Chondrocyte (in vitro differentiated cells): ENCODE results near the gene RUNX2. TPM values are rescaled to one million over a fixed set of nuclear protein-coding genes. Genes with fewer than 3 reads are reported as not detected.
"Not testable (repeated sequence)": the region's sequence is repeated elsewhere in the genome, so short reads cannot be mapped to it uniquely, and the experiment has no call there.

Experiments used
- DNase-seq: peaks from one replicate; pipeline ENCODE4 v3.0.0; 2021; ENCODE audit warnings: mixed read lengths, low spot score
- H3K27ac Mint-ChIP-seq: one replicate; pipeline ENCODE4 v1.8.0; 2021; ENCODE audit warnings: mild to moderate bottlenecking, moderate library complexity, mixed read lengths; ENCODE audit not compliant: unreplicated experiment
- H3K27me3 Mint-ChIP-seq: 2 replicates; pipeline ENCODE4 v1.8.0; 2021; ENCODE audit warnings: low read depth, mixed read lengths
- H3K36me3 Mint-ChIP-seq: 2 replicates; pipeline ENCODE4 v1.8.0; 2021; ENCODE audit warnings: low read depth, mixed read lengths
- H3K4me1 Mint-ChIP-seq: 2 replicates; pipeline ENCODE4 v1.8.0; 2021; ENCODE audit warnings: low read depth, mild to moderate bottlenecking, mixed read lengths
- H3K4me3 Mint-ChIP-seq: one replicate; pipeline ENCODE4 v1.8.0; 2021; ENCODE audit warnings: mild to moderate bottlenecking, moderate library complexity, mixed read lengths; ENCODE audit not compliant: unreplicated experiment
- H3K9me3 Mint-ChIP-seq: 2 replicates; pipeline ENCODE4 v1.8.0; 2021; ENCODE audit warnings: low read depth, mixed read lengths
- total RNA-seq: library from RNA; stranded (reverse); gene quantifications from 3 replicates; pipeline ENCODE4 v1.2.1, GENCODE V29; 2021
- TF ChIP-seq, protein P1 (sequence below): fragments of 200-600 bp; sonication (generic); IDR thresholded peaks from 2 replicates; pipeline ENCODE4 v1.5.0; 2021; ENCODE audit warnings: antibody characterized with exemption, mild to moderate bottlenecking, moderate library complexity

Gene RUNX2
- total RNA-seq, 1 donor from 2014 or later = 12.2 TPM

DNA sequence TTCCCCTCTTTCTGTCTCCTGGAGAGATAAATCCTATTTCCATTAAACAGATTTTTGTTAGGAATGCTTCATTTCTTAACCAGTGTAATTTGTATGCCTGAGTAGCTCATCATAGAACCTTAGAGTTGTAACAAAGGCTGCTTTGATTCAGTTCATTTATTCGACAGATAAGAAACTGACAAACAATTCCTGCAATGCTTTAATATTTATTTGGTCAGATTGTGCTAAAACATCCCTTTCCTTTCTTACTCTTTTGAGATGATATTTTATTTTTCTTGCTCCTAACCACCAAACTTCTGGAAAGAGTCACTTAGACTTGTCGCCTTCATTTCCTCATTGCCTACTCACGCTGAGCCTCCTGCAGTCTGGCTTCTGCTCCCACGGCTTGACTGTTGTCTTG lies 138.6 kb downstream of the RUNX2 start:
- Mint-ChIP-seq H3K36me3 (peaks cover 2% of the 10 kb centered on the region), H3K4me1 (peaks cover 9% of the 10 kb centered on the region), H3K27me3 (no peaks in the 10 kb centered on the region), H3K4me3 (no peak overlapping the region), H3K27ac (no peak overlapping the region), H3K9me3 (no peaks in the 10 kb centered on the region)
- DNase-seq = no peak
- TF ChIP-seq, protein P1, sequence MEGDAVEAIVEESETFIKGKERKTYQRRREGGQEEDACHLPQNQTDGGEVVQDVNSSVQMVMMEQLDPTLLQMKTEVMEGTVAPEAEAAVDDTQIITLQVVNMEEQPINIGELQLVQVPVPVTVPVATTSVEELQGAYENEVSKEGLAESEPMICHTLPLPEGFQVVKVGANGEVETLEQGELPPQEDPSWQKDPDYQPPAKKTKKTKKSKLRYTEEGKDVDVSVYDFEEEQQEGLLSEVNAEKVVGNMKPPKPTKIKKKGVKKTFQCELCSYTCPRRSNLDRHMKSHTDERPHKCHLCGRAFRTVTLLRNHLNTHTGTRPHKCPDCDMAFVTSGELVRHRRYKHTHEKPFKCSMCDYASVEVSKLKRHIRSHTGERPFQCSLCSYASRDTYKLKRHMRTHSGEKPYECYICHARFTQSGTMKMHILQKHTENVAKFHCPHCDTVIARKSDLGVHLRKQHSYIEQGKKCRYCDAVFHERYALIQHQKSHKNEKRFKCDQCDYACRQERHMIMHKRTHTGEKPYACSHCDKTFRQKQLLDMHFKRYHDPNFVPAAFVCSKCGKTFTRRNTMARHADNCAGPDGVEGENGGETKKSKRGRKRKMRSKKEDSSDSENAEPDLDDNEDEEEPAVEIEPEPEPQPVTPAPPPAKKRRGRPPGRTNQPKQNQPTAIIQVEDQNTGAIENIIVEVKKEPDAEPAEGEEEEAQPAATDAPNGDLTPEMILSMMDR = no peak

DNA sequence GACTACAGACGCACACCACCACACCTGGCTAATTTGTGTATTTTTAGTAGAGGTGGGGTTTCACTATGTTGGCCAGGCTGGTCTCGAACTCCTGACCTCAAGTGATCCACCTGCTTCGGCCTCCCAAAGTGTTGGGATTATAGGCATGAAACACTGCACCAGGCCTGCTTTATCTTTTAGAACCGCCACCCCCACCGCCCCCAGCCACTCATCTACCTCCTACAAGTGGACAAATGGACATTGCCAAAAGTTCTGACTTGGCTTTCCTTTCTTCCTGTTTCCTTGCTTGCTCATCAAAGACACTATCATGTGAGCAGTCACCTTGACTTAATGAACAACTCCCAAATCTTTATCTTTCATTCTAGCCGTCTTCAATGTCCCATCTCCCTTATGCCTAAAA lies 139.3 kb downstream of the RUNX2 start:
- H3K36me3 Mint-ChIP-seq, H3K27ac Mint-ChIP-seq, H3K9me3 Mint-ChIP-seq, H3K27me3 Mint-ChIP-seq, H3K4me3 Mint-ChIP-seq, DNase-seq: not testable (repeated sequence)
- H3K4me1 Mint-ChIP-seq = peaks cover 16% of the 10 kb centered on the region

DNA sequence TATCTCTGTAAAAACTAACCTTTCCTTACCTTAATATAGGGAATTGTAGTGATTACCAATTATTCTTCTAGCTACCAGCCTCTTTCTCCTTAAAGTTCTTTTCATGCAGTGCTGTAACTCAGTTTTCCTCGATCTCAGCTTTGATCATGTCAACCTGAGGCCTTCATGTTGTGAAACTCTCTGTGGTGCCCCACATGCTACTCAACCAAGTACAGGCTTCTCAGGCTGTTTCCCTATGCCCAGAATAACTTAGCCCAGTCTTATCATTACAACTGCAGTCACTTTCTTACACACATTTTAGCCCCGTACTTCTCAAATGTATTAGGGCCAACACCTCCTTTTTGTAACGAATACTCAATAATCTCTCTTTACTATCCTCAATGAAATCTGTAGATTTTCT lies 139.7 kb downstream of the RUNX2 start:
- H3K4me1 Mint-ChIP-seq = peaks cover 21% of the 10 kb centered on the region
- no peak overlapping the region for H3K4me3 Mint-ChIP-seq
- no peak overlapping the region for H3K27ac Mint-ChIP-seq
- H3K9me3 Mint-ChIP-seq = no peaks in the 10 kb centered on the region
- H3K36me3 Mint-ChIP-seq = peaks cover 2% of the 10 kb centered on the region
- TF ChIP-seq, protein P1 = no peak
- no peaks in the 10 kb centered on the region for H3K27me3 Mint-ChIP-seq
- DNase-seq = no peak

DNA sequence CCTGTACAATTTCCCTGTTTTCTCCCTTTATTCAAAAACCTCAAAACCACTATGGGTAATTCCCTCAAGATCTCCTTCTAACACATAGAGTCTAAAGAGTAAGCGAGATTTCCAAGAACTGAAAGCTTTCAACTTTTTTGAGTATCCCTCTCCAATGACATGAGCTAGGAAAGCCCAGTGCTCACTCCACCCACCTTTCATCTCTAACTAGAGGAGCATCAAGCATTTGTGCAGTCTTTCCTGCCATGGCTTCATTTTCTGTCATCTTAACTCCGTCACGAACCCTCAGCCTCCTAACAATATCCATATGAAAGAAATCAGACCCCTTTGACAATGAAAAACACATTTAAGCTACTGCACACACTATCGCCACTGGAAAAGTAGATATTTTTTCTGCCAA lies 141.5 kb downstream of the RUNX2 start:
- Mint-ChIP-seq H3K27me3 (no peaks in the 10 kb centered on the region), H3K4me3 (no peak overlapping the region), H3K27ac (no peak overlapping the region), H3K4me1 (peaks cover 36% of the 10 kb centered on the region), H3K36me3 (peaks cover 2% of the 10 kb centered on the region), H3K9me3 (no peaks in the 10 kb centered on the region)
- DNase-seq = no peak
- TF ChIP-seq, protein P1 = no peak

DNA sequence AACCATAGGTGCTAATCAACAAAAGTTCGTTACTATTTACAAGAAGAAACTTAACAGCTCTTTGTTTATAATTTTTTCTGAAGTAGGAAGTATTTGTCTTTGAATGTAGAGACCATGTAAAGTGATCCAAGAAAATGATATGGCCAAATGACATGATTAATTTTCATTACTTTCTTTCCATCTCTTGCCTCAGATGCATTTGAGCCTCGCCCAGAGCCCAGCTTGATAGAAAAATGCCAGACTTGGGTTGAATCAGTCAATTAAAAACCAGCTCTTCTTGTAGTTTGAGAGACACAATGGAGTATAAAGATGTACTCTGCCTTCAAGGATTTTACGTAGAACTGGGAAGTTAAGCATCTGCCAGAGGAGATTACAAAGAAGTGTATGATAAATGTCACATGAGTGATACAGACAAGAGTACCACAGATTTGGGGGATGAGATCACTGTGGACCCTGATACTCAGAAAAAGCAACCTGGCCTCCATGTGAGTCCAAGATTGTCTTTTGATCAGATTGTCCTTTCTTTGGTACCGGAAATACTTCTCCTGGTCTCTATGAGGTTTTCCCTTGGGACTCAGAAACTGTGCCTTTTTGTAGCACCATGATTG lies 142.1 kb downstream of the RUNX2 start:
- TF ChIP-seq, protein P1 = no peak
- no peaks in the 10 kb centered on the region for H3K9me3 Mint-ChIP-seq
- H3K36me3 Mint-ChIP-seq = peaks cover 2% of the 10 kb centered on the region
- H3K27me3 Mint-ChIP-seq = no peaks in the 10 kb centered on the region
- H3K4me1 Mint-ChIP-seq = peaks cover 34% of the 10 kb centered on the region
- DNase-seq = no peak
- H3K4me3 Mint-ChIP-seq = no peak overlapping the region
- H3K27ac Mint-ChIP-seq = no peak overlapping the region

DNA sequence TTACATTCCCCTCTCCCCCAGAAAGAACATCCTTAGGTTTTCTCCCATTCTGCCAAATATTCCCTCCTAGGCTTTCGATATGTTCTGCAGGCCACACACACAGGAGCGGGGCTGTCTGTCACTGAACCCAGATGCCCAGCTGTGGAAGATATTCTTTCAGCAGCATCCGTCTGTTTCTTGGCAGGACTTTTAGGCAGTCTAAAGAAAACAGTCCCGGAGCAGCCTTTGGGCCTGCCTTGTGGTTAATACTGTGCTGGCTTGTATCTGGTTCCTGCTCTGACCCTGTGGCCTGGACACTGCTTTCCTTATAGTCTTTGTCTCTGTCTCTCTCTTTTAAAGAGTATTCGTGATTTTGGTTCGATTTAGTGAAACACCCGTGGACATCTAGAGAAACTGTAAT lies 144.3 kb downstream of the RUNX2 start:
- Mint-ChIP-seq H3K9me3 (no peaks in the 10 kb centered on the region), H3K4me3 (peak overlapping the region; percentile 37), H3K27ac (peak overlapping the region; percentile 87), H3K27me3 (no peaks in the 10 kb centered on the region), H3K36me3 (peaks cover 2% of the 10 kb centered on the region), H3K4me1 (peaks cover 39% of the 10 kb centered on the region)
- TF ChIP-seq, protein P1 = no peak
- no peak for DNase-seq
